ENCODE results near the gene CACNA2D3.
"Not testable (repeated sequence)": the region's sequence is repeated elsewhere in the genome, so short reads cannot be mapped to it uniquely, and the experiment has no call there.

CACNA2D3 gene

DNA sequence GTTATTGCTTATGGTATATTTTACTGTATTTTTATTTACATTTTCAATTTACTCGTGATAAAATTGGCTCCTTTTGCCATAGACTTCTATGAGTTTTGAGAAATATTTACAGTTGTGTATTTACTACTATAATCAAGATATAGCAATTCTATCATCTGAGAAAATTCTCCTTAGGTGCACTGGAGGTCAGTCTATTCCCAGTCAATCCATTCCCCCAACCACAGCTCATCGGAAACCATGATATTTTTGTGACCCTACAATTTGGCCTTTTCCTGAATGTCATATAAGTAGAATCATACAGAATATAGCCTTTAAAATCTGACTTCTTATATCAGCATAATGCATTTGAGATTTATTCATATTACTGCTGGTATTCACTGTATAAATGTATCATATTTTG, 920.2 kb downstream of the CACNA2D3 start:
- peak in 1 of 3 experiments; percentile 23 for DNase-seq

GRCh38 chr3:55044486-55044885, 922.1 kb downstream of the CACNA2D3 start:
- DNase-seq, result no peak

- no peak for DNase-seq
These were observed 936.8 kb downstream of the CACNA2D3 start for GRCh38 chr3:55059027-55059629.

DNA sequence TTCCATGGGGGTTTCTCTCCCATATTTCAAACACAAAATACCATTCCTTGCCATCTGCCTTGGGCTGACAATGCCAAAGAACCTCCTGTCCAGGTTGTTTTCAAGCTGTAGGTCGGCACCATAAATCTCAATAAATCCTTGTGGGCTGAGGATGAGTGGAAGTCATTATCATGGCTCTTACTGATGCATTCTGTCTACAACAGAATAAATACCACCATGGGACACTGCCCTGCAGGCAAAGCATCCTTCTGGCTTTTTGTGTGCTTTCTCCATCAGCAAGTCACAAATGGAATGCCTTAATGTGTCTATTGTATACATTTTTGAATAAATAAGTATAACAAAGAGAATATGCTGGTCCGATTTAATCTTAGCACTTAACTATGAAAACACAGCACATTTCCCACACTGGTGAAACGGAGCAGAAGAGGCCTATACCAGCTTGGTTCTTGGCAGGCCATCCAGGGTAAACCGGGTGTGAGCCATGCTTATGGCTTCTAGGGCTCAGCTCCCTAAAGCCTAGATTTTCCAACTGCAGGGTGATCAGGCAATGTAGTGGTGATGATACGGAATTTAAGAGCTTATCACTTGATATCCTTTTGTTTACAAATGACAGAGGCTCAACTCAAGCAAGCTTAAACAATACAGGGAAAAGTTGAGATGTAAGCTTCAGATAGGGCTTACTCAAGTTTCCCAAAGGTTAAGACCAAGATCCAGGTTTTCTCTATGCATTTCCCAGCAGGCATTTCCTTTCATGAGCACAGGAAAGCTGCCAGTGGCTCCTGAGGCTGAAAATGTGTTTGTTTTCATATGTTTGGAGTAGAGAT, 938.8 kb downstream of the CACNA2D3 start:
- DNase-seq, result peak in 1 of 3 experiments; percentile 2

DNA sequence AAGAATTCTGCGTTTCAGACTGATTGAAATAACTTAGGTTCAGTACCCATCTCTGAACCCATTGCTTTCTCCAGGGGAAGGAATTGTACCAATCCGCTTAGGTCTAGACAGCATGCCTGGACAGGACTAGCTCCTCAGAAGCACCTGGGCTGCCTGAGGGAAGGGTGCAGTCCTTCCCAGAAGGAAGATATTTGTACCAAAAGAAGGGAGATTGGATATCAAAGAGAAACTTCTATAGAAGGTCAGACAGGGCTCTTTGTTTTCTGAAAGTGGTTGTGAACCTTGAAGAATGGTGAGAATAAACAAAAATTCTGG, 939.3 kb downstream of the CACNA2D3 start:
- DNase-seq, result no peak

- no peak for DNase-seq
These were observed 941.8 kb downstream of the CACNA2D3 start for GRCh38 chr3:55064164-55064563.

DNA sequence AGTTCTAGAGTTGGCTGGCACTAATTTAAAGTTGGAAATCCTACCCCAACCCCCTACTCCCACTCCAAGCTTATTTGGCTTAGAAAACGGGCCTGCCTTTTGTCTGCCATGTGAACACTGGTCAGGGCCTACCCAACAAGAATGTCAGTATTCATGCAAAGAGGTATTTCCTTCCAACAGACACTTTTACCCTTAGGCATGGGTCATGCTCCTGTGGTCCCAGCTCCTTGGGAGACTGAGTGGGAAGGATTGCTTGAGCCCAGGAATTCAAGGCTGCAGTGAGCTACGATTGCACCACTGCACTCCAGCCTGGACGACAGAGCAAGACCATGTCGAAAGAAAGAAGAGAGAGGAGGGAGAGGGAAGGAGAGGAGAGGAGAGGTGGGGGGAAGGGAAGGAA, 943.0 kb downstream of the CACNA2D3 start:
- no peak for DNase-seq

GRCh38 chr3:55066551-55067047, 944.2 kb downstream of the CACNA2D3 start:
- DNase-seq, result no peak

DNA sequence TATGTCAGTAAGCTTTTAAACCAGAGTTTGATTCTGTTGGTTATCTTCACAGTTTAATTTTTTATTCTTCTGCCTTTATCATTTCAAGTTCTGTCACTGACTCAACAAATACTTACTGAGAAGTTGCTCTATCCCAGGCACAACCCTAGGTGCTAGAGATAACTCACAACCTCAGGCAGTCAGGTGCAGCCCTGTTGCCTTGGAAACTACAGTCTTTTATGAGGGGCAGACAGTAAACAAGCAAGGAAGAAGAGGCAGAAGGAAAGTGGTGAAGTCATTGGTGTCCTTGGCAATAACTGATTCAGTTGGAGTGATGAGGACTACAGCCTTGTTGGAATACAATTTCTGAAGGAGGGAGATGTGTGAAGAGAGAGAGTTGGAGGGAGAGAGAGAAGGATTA, 947.6 kb downstream of the CACNA2D3 start:
- peak in 2 of 3 experiments; percentile 3 to 41 for DNase-seq

DNA sequence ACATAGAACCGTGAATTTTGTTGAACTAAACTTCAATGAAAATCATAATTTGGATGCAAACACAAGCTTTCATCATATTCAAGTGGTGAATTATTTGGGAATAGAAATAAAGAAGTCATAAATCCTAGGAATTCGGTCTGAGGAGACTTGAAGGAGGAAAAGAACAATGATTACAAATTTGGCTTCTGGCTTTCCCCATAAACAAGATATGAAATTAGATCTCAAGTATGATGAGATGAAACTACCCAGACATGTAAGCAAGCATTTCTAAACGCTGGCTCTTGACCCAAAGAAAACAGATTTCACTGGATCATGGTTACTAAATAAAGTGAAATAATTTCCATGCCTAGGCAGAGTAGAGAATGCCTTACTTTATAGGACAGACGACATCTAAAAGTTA, 952.4 kb downstream of the CACNA2D3 start:
- no peak for DNase-seq

DNA sequence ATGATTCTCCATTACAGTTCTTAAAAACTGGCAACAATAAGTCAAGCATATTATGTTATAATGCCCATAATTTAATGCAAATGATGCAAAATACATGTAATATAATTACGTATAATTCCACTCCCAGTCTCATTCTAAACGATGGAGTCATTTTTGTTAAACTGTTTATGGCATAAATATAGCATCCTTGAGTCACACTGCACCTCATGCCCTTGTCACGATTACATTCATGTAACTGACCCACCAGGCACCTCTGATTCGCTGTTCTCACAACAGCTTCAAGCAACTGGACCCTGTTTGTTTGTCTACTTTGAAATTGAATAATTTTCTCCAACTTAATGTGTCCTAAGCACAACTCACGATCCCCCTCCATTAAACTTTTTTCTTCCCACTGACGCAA, 953.5 kb downstream of the CACNA2D3 start:
- DNase-seq, result no peak

- DNase-seq, result no peak
These were observed 955.4 kb downstream of the CACNA2D3 start for GRCh38 chr3:55077726-55078125.

- DNase-seq, result no peak
These were observed 956.5 kb downstream of the CACNA2D3 start for GRCh38 chr3:55078876-55079275.

GRCh38 chr3:55085231-55085630, 962.9 kb downstream of the CACNA2D3 start:
- peak in 1 of 3 experiments; percentile 1 for DNase-seq

DNA sequence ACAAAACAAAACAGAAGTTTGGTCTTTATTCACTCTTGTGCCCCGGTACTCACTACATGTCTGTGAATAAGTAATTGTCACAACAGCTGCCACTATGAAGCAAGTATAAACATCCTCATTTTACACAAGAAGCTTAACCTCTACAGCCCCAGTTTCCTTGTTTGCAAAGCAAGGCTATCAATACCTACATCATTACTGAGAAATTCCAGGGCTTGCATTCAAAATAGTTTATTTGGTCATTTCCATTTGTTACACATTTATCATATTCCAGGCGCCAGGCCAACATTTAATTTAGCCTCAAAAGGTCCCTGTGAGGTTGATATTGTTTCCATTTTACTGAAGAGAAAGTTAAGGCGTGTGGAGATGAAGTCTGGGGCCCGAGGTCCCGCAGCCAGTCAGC, 966.9 kb downstream of the CACNA2D3 start:
- DNase-seq, result no peak

DNA sequence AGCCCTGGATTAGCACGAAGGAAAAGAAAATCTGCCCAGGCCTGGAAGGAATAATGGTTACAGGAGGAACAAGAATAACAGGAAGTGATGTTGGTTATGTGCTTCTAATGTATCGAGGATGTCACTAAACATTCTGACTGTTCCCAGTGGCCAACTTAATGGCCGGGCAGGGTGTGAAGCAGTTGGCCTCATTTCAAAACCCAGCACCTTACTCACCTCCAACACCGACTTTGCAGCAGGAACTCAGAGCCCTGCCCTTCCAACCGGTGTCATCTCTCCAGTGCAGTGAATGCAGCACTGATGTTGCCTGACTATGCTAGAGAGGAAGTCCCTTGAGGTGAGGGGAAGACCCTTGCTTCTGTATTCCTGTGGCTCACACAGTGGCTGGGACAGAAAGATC, 967.9 kb downstream of the CACNA2D3 start:
- DNase-seq, result no peak

GRCh38 chr3:55090746-55091145, 968.4 kb downstream of the CACNA2D3 start:
- DNase-seq, result no peak

DNA sequence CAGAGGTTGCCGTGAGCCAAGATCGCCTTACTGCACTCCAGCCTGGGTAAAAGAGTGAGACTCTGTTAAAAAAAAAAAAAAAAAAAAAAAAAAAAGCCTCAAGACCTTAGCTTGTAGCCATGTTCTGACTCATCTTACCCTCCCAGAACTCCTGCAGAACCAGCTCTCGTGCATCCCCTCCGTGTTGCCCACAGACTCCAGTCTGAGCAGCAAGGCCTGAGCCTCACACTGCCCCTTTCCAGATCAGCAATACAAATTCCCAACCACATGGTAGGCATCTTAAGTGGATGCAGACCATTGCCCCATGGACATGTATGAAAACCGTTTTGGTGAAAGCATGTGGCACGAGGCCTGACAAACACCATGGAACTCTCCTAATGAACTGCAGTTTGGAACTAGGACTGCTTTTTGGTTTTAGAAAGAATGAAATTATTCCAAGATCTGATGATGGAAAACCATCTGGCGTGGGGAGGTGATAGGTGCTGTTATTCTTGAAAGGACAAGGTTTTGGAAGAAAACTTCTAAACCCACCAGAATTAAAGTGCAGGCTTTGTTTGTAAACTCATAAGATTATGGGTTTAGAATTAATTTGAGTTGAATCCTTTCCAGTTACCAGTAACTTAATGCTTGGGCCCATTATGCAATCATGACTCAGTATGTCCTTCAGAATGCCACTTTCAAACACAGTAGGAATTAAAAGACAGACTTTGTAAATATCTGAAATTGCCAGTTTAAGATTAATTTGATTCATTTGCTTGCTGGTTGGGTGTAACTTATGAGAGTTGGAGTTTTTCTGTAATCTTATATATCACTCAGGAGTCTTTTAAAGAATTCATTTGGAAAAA, 969.3 kb downstream of the CACNA2D3 start:
- no peak for DNase-seq

DNA sequence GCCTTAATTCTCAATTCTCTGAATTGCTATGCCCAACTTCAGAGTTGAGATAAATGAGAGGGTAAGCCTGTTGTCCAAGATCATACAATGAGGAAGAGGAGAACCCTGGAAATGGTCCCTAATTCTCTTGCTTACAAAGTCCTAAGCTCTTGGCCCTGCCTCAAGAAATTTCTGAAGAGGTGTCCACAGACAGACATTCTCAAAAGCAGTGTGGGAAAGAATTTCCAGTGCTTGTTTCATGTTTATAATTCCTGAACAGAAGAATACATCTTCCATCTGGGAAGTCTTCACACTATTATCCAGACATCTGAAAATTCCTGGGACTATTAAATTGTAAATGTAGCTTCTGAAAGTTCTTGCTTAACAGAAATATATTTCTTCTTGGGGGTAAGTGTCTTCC, 972.3 kb downstream of the CACNA2D3 start:
- no peak for DNase-seq

DNA sequence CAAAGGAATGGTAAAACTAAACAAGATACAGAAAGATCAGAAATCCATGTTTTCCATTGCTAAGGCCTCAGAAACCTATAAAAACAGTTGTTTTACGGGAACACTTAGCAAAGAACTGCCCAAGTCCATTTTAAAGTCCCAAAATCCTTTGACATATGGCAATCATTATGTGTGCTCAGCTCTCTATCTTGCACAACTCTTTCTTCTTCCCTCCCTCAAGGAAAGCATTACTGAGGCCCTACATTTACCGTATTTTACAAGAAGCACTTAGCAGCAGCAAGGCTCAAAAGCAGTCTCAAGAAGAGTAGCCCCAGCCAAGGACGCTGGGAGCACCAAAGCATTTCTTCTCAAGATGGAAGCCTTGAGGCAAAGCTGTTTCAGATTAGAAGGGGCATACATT, 975.1 kb downstream of the CACNA2D3 start:
- DNase-seq, result no peak

DNA sequence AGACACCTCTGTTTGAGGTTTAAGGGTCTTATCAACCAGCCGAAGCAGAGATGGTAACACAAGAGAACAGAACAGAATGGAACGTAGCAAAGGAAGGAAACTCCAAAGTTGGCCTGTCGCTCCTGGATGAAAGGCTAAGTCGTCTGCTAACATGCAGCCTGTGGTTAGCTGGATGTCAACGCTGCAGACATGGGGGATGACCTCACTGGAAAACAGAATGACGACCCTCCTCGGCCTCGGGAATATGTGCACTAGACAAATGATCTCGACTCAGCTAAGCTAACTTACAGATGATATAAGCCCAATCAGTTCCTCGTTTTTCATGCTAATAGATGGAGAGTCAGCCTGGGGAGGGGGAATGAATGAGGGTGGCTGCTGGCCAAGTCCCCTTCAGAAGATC, 983.3 kb downstream of the CACNA2D3 start:
- DNase-seq, result no peak

- DNase-seq, result no peak
These were observed 984.8 kb downstream of the CACNA2D3 start for GRCh38 chr3:55107187-55107586.

DNA sequence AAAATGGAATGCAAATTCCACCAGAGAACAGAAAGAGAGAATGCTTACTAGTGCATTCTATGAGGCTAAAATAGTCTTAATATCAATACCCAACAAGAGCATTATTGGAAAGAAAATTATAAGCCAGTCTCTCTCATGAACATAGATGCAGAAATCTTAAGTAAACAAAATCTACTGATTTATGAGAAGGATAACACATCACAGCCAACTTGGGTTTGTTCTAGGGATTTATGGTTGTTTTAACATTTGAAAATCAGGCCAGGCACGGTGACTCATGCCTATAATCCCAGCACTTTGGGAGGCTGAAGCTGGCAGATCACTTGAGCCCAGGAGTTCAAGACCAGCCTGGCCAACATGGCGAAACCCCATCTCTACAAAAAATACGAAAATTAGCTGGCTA, 989.6 kb downstream of the CACNA2D3 start:
- not testable (repeated sequence) for DNase-seq

- DNase-seq, result no peak
These were observed 996.1 kb downstream of the CACNA2D3 start for GRCh38 chr3:55118451-55118850.
